ENCODE measurements around the gene GREB1L.

DNA sequence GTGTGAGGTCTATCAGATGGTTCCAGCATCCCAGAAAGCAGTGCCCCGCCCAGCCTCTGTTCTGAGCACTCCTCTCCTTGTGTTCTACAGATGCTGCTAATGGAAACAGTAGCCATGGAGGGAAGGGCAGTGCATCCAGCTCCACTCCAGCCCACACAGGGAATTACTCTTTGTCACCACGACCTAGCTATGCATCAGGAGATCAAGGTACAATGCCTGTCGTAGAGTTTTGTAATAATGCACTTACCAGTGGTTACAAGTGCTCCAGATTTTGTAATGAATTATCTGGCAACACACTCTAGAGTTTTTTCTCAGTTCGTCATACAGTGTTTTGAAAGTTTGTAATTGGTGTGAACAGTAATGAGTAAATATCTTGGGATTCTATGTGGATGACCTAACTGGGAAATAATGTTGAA is 197.4 kb downstream of the GREB1L start:
- TF ChIP-seq EZH2 (IDR thresholded peaks at IDR 0.05; ENCODE audit: insufficient read depth, poor library complexity, severe bottlenecking): no peak
- TF ChIP-seq EZH2phosphoT487 (IDR thresholded peaks at IDR 0.05; ENCODE audit: insufficient read depth, low read depth): peak; percentile 98

Measured in GM23248 (cell line).